IMR-90 (cell line): ENCODE data around the gene HSPG2. TPM values are rescaled to one million over a fixed set of nuclear protein-coding genes. Genes with fewer than 3 reads are reported as not detected.

Experiments used
- polyA plus RNA-seq, 3 experiments: library from polyadenylated mRNA; depleted of rRNA; stranded (reverse); fragments of >200 nt; gene quantifications; 2 replicates each; pipeline ENCODE4 v1.2.3, GENCODE V29; 2012; ENCODE audit warnings: low replicate concordance in 1 of 3
- total RNA-seq: library from RNA; depleted of rRNA; stranded (reverse); fragments of >200 nt; gene quantifications from 2 replicates; pipeline ENCODE4 v1.2.3, GENCODE V29; 2012; rRNA removed

The HSPG2 gene
- total and polyA plus RNA-seq, 2 of the 4 experiments (the other 2 are of a cell fraction): 15.8 to 94.0 TPM

Other genes with a start within 250 kb of the HSPG2 start
- gene USP48, start 154.2 kb downstream of the HSPG2 start, total RNA-seq: 24.7 and 47.2 TPM in 2 replicates
- gene USP48, start 154.2 kb downstream of the HSPG2 start, polyA plus RNA-seq (2012; rRNA removed): 17.1 and 25.0 TPM in 2 replicates
- not detected in 2 replicates for gene LDLRAD2, start 125.0 kb downstream of the HSPG2 start, total RNA-seq
- gene LDLRAD2, start 125.0 kb downstream of the HSPG2 start, polyA plus RNA-seq (2012; rRNA removed): 0.05 TPM in 1 of 2 replicates, not detected in the other
- gene CELA3B, start 39.7 kb upstream of the HSPG2 start, total RNA-seq: not detected in 2 replicates
- not detected in 2 replicates for gene CELA3B, start 39.7 kb upstream of the HSPG2 start, polyA plus RNA-seq (2012; rRNA removed)
- gene CELA3A, start 64.3 kb upstream of the HSPG2 start, total RNA-seq: not detected in 2 replicates
- not detected in 2 replicates for gene CELA3A, start 64.3 kb upstream of the HSPG2 start, polyA plus RNA-seq (2012; rRNA removed)
- gene CDC42, start 115.4 kb upstream of the HSPG2 start, total RNA-seq: 609 and 676 TPM in 2 replicates
- 143 and 162 TPM in 2 replicates for gene CDC42, start 115.4 kb upstream of the HSPG2 start, polyA plus RNA-seq (2012; rRNA removed)
- gene WNT4, start 205.8 kb upstream of the HSPG2 start, total RNA-seq: not detected in 2 replicates
- not detected in 2 replicates for gene WNT4, start 205.8 kb upstream of the HSPG2 start, polyA plus RNA-seq (2012; rRNA removed)